ENCODE data around the gene FHAD1.

Gene FHAD1

GRCh38 chr1:15246960-15247614 is at the start of gene FHAD1:
Gene FHAD1 (plus strand): TSS chr1:15247223. CDS start chr1:15251785, 4,562 bp downstream.
- peak in 3 of 14 donors; percentile 6 to 31 (median 20) for DNase-seq

GRCh38 chr1:15197591-15198447 is 49.2 kb upstream of the FHAD1 start:
- DNase-seq: no peak

GRCh38 chr1:15198684-15199083 is 48.3 kb upstream of the FHAD1 start:
- peak in 1 of 14 donors; percentile 8 for DNase-seq

GRCh38 chr1:15201221-15201620 is 45.8 kb upstream of the FHAD1 start:
- no peak for DNase-seq

- no peak for DNase-seq
These were observed 45.0 kb upstream of the FHAD1 start for GRCh38 chr1:15201849-15202551.

GRCh38 chr1:15204931-15205330 is 42.1 kb upstream of the FHAD1 start:
- DNase-seq: peak in 1 of 14 donors; percentile 80

GRCh38 chr1:15205586-15206346 is 41.3 kb upstream of the FHAD1 start:
- peak in 1 of 14 donors; percentile 74 for DNase-seq

- peak in 1 of 14 donors; percentile 21 for DNase-seq
These were observed 40.5 kb upstream of the FHAD1 start for GRCh38 chr1:15206418-15207030.

- DNase-seq: peak in 7 of 14 donors; percentile 7 to 50 (median 32)
These were observed 39.8 kb upstream of the FHAD1 start for GRCh38 chr1:15207031-15207828.

GRCh38 chr1:15207829-15208429 is 39.1 kb upstream of the FHAD1 start:
- no peak for DNase-seq

- no peak for DNase-seq
These were observed 36.2 kb upstream of the FHAD1 start for GRCh38 chr1:15210651-15211375.

GRCh38 chr1:15211424-15211823 is 35.6 kb upstream of the FHAD1 start:
- no peak for DNase-seq

- DNase-seq: no peak
These were observed 34.6 kb upstream of the FHAD1 start for GRCh38 chr1:15212216-15212953.

- DNase-seq: no peak
These were observed 34.1 kb upstream of the FHAD1 start for GRCh38 chr1:15212954-15213291.

GRCh38 chr1:15213341-15213821 is 33.6 kb upstream of the FHAD1 start:
- peak in 1 of 14 donors; percentile 22 for DNase-seq

- DNase-seq: no peak
These were observed 32.5 kb upstream of the FHAD1 start for GRCh38 chr1:15214527-15214926.

- DNase-seq: peak in 1 of 14 donors; percentile 11
These were observed 31.9 kb upstream of the FHAD1 start for GRCh38 chr1:15215116-15215515.

- DNase-seq: no peak
These were observed 29.4 kb upstream of the FHAD1 start for GRCh38 chr1:15217654-15218053.
